Spleen (tissue), 11 donors: ENCODE measurements around the gene SYNM. TPM values are rescaled to one million over a fixed set of nuclear protein-coding genes. Genes with fewer than 3 reads are reported as not detected.

Source experiments
- DNase-seq: peaks from one replicate; pipeline ENCODE4 v3.0.0-alpha.2; 2020
- H3K27ac ChIP-seq, 8 donors: fragments of 200-600 bp; sonication (generic) in 7 of 8; 1 replicate in 4 of 8; 2 replicates in 4 of 8; pipeline versions ENCODE4 v1.5.0 to v1.8.0; 2016 to 2021; ENCODE audit warnings: inconsistent platforms in 4 of 8, mild to moderate bottlenecking in 4 of 8, moderate library complexity in 1 of 8
- H3K27me3 ChIP-seq, 7 donors: fragments of 200-600 bp; sonication (generic) in 6 of 7; replicated peaks in 1 of 7; 1 replicate in 4 of 7; 2 replicates in 3 of 7; pipeline versions ENCODE4 v1.5.0 to v1.8.0; 2016 to 2021; ENCODE audit warnings: inconsistent platforms in 3 of 7, mild to moderate bottlenecking in 1 of 7
- H3K36me3 ChIP-seq, 6 donors: fragments of 200-600 bp; sonication (generic) in 5 of 6; 1 replicate in 4 of 6; 2 replicates in 2 of 6; pipeline versions ENCODE4 v1.5.0 to v1.8.0; 2016 to 2021; ENCODE audit warnings: inconsistent platforms in 2 of 6
- H3K4me1 ChIP-seq, 6 donors: fragments of 200-600 bp; sonication (generic) in 5 of 6; 1 replicate in 3 of 6; 2 replicates in 3 of 6; pipeline versions ENCODE4 v1.5.0 to v1.8.0; 2016 to 2021; ENCODE audit warnings: inconsistent platforms in 3 of 6
- H3K4me3 ChIP-seq, 8 donors: fragments of 200-600 bp; sonication (generic) in 7 of 8; 1 replicate in 4 of 8; 2 replicates in 4 of 8; pipeline versions ENCODE4 v1.5.0 to v1.8.0; 2016 to 2021; ENCODE audit warnings: inconsistent platforms in 4 of 8, mild to moderate bottlenecking in 4 of 8, moderate library complexity in 2 of 8
- H3K9me3 ChIP-seq, 8 donors: fragments of 200-600 bp; sonication (generic) in 7 of 8; 1 replicate in 4 of 8; 2 replicates in 4 of 8; pipeline versions ENCODE4 v1.5.0 to v1.8.0; 2016 to 2021; ENCODE audit warnings: inconsistent platforms in 4 of 8
- POLR2A ChIP-seq, 3 donors: fragments of 450-650 bp; IDR thresholded peaks; one replicate each; pipeline ENCODE4 v1.5.1; 2017; ENCODE audit warnings: antibody characterized with exemption in 3 of 3, mild to moderate bottlenecking in 1 of 3
- POLR2AphosphoS5 ChIP-seq, 3 donors: sonication (generic); formaldehyde crosslinking; IDR thresholded peaks; one replicate each; pipeline ENCODE4 v1.5.1; 2017; ENCODE audit warnings: antibody characterized with exemption in 3 of 3
- WGBS, 5 donors: extraction: QIAGEN DNeasy Blood & Tissue Kit in 3 of 5; methylation state at CpG; one replicate each; pipeline versions ENCODE4 v1.1.5 to v1.1.7; 2013 to 2018; 5-methylcytosine and 5-hydroxymethylcytosine counted together
- intact Hi-C: fragments of 100-400 bp; cut with DNase I; formaldehyde crosslinking; loops from one replicate; pipeline ENCODE4 v1.15.0; 2023; ENCODE audit warnings: low total_unique reads
- polyA plus RNA-seq, 3 donors: library from polyadenylated mRNA; stranded (reverse); fragments of 200-250 nt; gene quantifications; one replicate each; pipeline ENCODE4 v1.2.1, GENCODE V29; 2013
- total RNA-seq, 7 donors: library from RNA; depleted of rRNA in 3 of 7; stranded (reverse); fragments of >200 nt in 3 of 7; fragmentation: NEBNext Ultra II Directional in 4 of 7; extraction: Animal tissue kit (Norgen Biotek cat#: 25700) in 4 of 7; gene quantifications; one replicate each; pipeline versions ENCODE4 v1.1.0 to v1.2.1, GENCODE V29; 2016 to 2021
- TF ChIP-seq, protein P1 (sequence below), 11 experiments: fragments of 200-600 bp in 7 of 11; fragments of 450-650 bp in 4 of 11; sonication (generic) in 4 of 11; IDR thresholded peaks in 8 of 11; conservative IDR thresholded peaks in 3 of 11; 1 replicate in 7 of 11; 2 replicates in 4 of 11; pipeline versions ENCODE4 v1.4.0 to v1.8.0; 2016 to 2021; ENCODE audit warnings: antibody characterized with exemption in 11 of 11, inconsistent platforms in 4 of 11, mild to moderate bottlenecking in 1 of 11
- donor health status: healthy with polysubstance abuse.
- donor health status: DM: no; HTN: no; CAD: no; lungs with moderate emphysema.
- donor health status: DM: no; HTN: no; CAD: no.
- donor health status: Bipolar disorder and iron deficiency.
- donor health status: healthy.
- donor health status: DM: no; HTN: no; CAD: no.
- donor health status: DM: yes; HTN: yes; CAD: no.

Gene SYNM
- total and polyA plus RNA-seq, 10 donors, result 3.3 to 10.7 (median 4.1) TPM

DNA sequence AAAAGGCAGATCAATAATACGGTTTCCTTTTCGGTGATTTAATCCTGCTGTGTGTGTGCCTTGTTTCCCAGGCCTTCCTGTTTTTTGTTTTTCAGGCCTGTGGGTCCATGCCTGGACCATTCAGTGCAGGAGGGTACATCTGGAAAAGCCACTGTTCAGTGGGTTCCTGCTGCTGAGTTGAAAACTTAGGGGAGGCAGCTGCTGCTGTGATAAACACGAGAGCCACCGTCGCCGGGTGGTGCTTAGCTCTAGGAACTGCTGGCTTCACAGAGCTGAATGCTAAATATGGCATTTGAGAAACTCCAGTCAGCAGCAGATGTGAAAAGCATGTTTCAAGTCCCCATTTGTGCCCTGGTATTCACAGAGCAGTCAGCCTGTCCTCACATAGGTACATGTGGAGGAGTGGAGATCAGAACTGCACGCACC lies 44.0 kb downstream of the SYNM start:
- no peak for TF ChIP-seq POLR2AphosphoS5 (IDR thresholded peaks at IDR 0.05)
- TF ChIP-seq POLR2A (IDR thresholded peaks at IDR 0.05), result no peak
- TF ChIP-seq, protein P1, sequence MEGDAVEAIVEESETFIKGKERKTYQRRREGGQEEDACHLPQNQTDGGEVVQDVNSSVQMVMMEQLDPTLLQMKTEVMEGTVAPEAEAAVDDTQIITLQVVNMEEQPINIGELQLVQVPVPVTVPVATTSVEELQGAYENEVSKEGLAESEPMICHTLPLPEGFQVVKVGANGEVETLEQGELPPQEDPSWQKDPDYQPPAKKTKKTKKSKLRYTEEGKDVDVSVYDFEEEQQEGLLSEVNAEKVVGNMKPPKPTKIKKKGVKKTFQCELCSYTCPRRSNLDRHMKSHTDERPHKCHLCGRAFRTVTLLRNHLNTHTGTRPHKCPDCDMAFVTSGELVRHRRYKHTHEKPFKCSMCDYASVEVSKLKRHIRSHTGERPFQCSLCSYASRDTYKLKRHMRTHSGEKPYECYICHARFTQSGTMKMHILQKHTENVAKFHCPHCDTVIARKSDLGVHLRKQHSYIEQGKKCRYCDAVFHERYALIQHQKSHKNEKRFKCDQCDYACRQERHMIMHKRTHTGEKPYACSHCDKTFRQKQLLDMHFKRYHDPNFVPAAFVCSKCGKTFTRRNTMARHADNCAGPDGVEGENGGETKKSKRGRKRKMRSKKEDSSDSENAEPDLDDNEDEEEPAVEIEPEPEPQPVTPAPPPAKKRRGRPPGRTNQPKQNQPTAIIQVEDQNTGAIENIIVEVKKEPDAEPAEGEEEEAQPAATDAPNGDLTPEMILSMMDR (IDR thresholded peaks at IDR 0.05 in 8 of 11, conservative IDR thresholded peaks at IDR 0.05 in 3 of 11), result no peak
- Histone ChIP-seq H3K4me3 (no peak overlapping the region), H3K27ac (no peak overlapping the region), H3K9me3 (no peaks in the 10 kb centered on the region), H3K36me3 (peaks cover 0 to 17% (median 0%) of the 10 kb centered on the region in 6 donors), H3K4me1 (no peaks in the 10 kb centered on the region), H3K27me3 (no peaks in the 10 kb centered on the region)
- no peak for DNase-seq
- 80 to 97% (median 94%) methylated on average over 6 to 7 of the region's 7 CpGs for WGBS, 5 donors
- intact Hi-C loops, result no loop called here

- H3K36me3 ChIP-seq, result peaks cover 0 to 17% (median 0%) of the 10 kb centered on the region in 6 donors
- no peaks in the 10 kb centered on the region for H3K4me1 ChIP-seq
- no peaks in the 10 kb centered on the region for H3K9me3 ChIP-seq
- H3K27me3 ChIP-seq, result no peaks in the 10 kb centered on the region
- TF ChIP-seq POLR2A (IDR thresholded peaks at IDR 0.05) (no peak), POLR2AphosphoS5 (IDR thresholded peaks at IDR 0.05) (no peak)
- TF ChIP-seq, protein P1 (IDR thresholded peaks at IDR 0.05 in 8 of 11, conservative IDR thresholded peaks at IDR 0.05 in 3 of 11), result no peak
- WGBS, 5 donors, result 92 to 99% (median 95%) methylated on average over 3 to 4 of the region's 4 CpGs
- H3K4me3 ChIP-seq, result no peak overlapping the region
- intact Hi-C loops, result no loop called here
- DNase-seq, result no peak
- no peak overlapping the region for H3K27ac ChIP-seq
These were observed 44.5 kb downstream of the SYNM start for GRCh38 chr15:99149366-99149765.

GRCh38 chr15:99151156-99151555 lies 46.3 kb downstream of the SYNM start:
- Histone ChIP-seq H3K27ac (no peak overlapping the region), H3K27me3 (no peaks in the 10 kb centered on the region), H3K36me3 (peaks cover 0 to 29% (median 0%) of the 10 kb centered on the region in 6 donors), H3K4me1 (no peaks in the 10 kb centered on the region), H3K4me3 (no peak overlapping the region), H3K9me3 (no peaks in the 10 kb centered on the region)
- TF ChIP-seq, protein P1 (IDR thresholded peaks at IDR 0.05 in 8 of 11, conservative IDR thresholded peaks at IDR 0.05 in 3 of 11), result no peak
- TF ChIP-seq POLR2A (IDR thresholded peaks at IDR 0.05), result no peak
- no peak for TF ChIP-seq POLR2AphosphoS5 (IDR thresholded peaks at IDR 0.05)
- WGBS, 5 donors, result 79 to 92% (median 86%) methylated on average over 2 of the region's 2 CpGs
- no peak for DNase-seq
- intact Hi-C loops, result no loop called here

GRCh38 chr15:99153026-99153535 lies 48.2 kb downstream of the SYNM start:
- Histone ChIP-seq H3K9me3 (no peaks in the 10 kb centered on the region), H3K4me1 (no peaks in the 10 kb centered on the region), H3K27me3 (no peaks in the 10 kb centered on the region), H3K36me3 (peaks cover 0 to 32% (median 0%) of the 10 kb centered on the region in 6 donors), H3K27ac (no peak overlapping the region), H3K4me3 (no peak overlapping the region)
- 77 to 87% (median 81%) methylated on average over 6 of the region's 6 CpGs for WGBS, 5 donors
- TF ChIP-seq, protein P1 (IDR thresholded peaks at IDR 0.05 in 8 of 11, conservative IDR thresholded peaks at IDR 0.05 in 3 of 11), result no peak
- no peak for TF ChIP-seq POLR2A (IDR thresholded peaks at IDR 0.05)
- TF ChIP-seq POLR2AphosphoS5 (IDR thresholded peaks at IDR 0.05), result no peak
- DNase-seq, result no peak
- intact Hi-C loops, result no loop called here
